Gastrocnemius medialis (tissue), 4 donors: ENCODE data around the gene GAS6.

Experiments
- POLR2A ChIP-seq, 2 donors: fragments of 450-650 bp; IDR thresholded peaks; one replicate each; pipeline ENCODE4 v1.6.1; 2017; ENCODE audit warnings: antibody characterized with exemption in 2 of 2, mild to moderate bottlenecking in 2 of 2, moderate library complexity in 2 of 2
- TF ChIP-seq, protein P1 (sequence below), 5 experiments: fragments of 450-650 bp in 3 of 5; fragments of 200-600 bp in 2 of 5; sonication (generic) in 2 of 5; IDR thresholded peaks in 4 of 5; conservative IDR thresholded peaks in 1 of 5; 1 replicate in 4 of 5; 2 replicates in 1 of 5; pipeline ENCODE4 v1.5.1; 2016 to 2019; ENCODE audit warnings: antibody characterized with exemption in 5 of 5, mild to moderate bottlenecking in 3 of 5, moderate library complexity in 3 of 5

DNA sequence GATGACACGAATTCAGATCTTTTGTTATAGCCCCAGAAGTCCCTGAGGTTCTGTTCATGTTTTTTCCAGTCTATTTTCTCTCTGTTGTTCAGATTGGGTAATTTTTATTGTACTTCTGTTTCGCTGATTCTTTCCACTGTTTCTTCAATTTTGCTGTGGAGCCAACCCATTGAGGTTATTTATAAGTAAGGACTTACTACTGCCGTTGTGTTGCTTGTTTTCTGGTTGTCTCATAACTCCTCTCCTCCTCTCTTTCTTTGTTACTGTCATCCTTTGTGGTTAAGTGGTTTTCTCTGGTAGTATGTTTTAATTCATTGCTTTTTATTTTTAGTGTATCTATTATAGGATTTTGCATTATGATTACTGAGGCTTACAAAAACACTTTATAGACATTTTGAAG lies 48.7 kb upstream of the GAS6 start:
- TF ChIP-seq, protein P1, sequence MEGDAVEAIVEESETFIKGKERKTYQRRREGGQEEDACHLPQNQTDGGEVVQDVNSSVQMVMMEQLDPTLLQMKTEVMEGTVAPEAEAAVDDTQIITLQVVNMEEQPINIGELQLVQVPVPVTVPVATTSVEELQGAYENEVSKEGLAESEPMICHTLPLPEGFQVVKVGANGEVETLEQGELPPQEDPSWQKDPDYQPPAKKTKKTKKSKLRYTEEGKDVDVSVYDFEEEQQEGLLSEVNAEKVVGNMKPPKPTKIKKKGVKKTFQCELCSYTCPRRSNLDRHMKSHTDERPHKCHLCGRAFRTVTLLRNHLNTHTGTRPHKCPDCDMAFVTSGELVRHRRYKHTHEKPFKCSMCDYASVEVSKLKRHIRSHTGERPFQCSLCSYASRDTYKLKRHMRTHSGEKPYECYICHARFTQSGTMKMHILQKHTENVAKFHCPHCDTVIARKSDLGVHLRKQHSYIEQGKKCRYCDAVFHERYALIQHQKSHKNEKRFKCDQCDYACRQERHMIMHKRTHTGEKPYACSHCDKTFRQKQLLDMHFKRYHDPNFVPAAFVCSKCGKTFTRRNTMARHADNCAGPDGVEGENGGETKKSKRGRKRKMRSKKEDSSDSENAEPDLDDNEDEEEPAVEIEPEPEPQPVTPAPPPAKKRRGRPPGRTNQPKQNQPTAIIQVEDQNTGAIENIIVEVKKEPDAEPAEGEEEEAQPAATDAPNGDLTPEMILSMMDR (IDR thresholded peaks at IDR 0.05 in 4 of 5, conservative IDR thresholded peaks at IDR 0.05 in 1 of 5) = no peak
- TF ChIP-seq POLR2A (IDR thresholded peaks at IDR 0.05) = no peak
